HG03571 (cell line): ENCODE data around the gene VPS33B.
"Not testable (repeated sequence)": the region's sequence is repeated elsewhere in the genome, so short reads cannot be mapped to it uniquely, and the experiment has no call there.

Source experiments
- ATAC-seq: cut with Tn5 transposase; IDR thresholded peaks from one replicate; pipeline ENCODE4 v1.9.1; 2021; ENCODE audit not compliant: unreplicated experiment

Gene VPS33B

GRCh38 chr15:91032919-91033803, 10.8 kb upstream of the VPS33B start:
- peak; percentile 46 for ATAC-seq

GRCh38 chr15:91031796-91032195, 9.4 kb upstream of the VPS33B start:
- no peak for ATAC-seq

GRCh38 chr15:91027677-91028076, 5.3 kb upstream of the VPS33B start:
- no peak for ATAC-seq

GRCh38 chr15:91023720-91024119, 1.3 kb upstream of the VPS33B start:
- no peak for ATAC-seq

GRCh38 chr15:91022832-91023129, 387 bp upstream of the VPS33B start:
- peak; percentile 13 for ATAC-seq

GRCh38 chr15:91021516-91022074, 799 bp downstream of the VPS33B start:
- no peak for ATAC-seq

- ATAC-seq: no peak
These were observed 4.2 kb downstream of the VPS33B start for GRCh38 chr15:91018158-91018557.

GRCh38 chr15:91017716-91018115, 4.7 kb downstream of the VPS33B start:
- no peak for ATAC-seq

GRCh38 chr15:91013701-91014100, 8.7 kb downstream of the VPS33B start:
- not testable (repeated sequence) for ATAC-seq

GRCh38 chr15:91007266-91007665, 15.1 kb downstream of the VPS33B start:
- no peak for ATAC-seq

- ATAC-seq: no peak
These were observed 21.2 kb downstream of the VPS33B start for GRCh38 chr15:91001209-91001608.

GRCh38 chr15:90998737-90999136, 23.7 kb downstream of the VPS33B start:
- no peak for ATAC-seq

- peak; percentile 94 for ATAC-seq
These were observed 27.7 kb downstream of the VPS33B start, which contains the start of gene PRC1 for GRCh38 chr15:90994417-90995311. TSS of gene PRC1 (minus strand) at chr15:90994535. CDS start at chr15:90994417, 118 bp downstream.

GRCh38 chr15:90994059-90994416, 28.4 kb downstream of the VPS33B start:
- peak; percentile 13 for ATAC-seq

- no peak for ATAC-seq
These were observed 30.7 kb downstream of the VPS33B start for GRCh38 chr15:90991587-90992285.

GRCh38 chr15:90990446-90990845, 31.9 kb downstream of the VPS33B start:
- no peak for ATAC-seq

GRCh38 chr15:90989040-90989768, 33.2 kb downstream of the VPS33B start:
- ATAC-seq: no peak

- ATAC-seq: no peak
These were observed 34.1 kb downstream of the VPS33B start for GRCh38 chr15:90988296-90988695.

GRCh38 chr15:90987561-90988141, 34.7 kb downstream of the VPS33B start:
- ATAC-seq: no peak
